Lower leg skin (tissue), 4 donors: Measurements from ENCODE around the gene SMIM36. TPM values are rescaled to one million over a fixed set of nuclear protein-coding genes. Genes with fewer than 3 reads are reported as not detected.

Source experiments
- DNase-seq, 2 donors: peaks; one replicate each; pipeline ENCODE4 v3.0.0-alpha.2; 2019; ENCODE audit warnings: low spot score in 2 of 2
- H3K4me3 ChIP-seq: fragments of 200-600 bp; sonication (generic); 2 replicates; pipeline ENCODE4 v1.5.1; 2017; ENCODE audit warnings: mild to moderate bottlenecking, low read depth; ENCODE audit not compliant: poor library complexity, severe bottlenecking
- CTCF ChIP-seq, 3 donors: fragments of 450-650 bp; IDR thresholded peaks; one replicate each; pipeline ENCODE4 v1.5.1; 2016; ENCODE audit warnings: antibody characterized with exemption in 3 of 3, mild to moderate bottlenecking in 3 of 3, moderate library complexity in 2 of 3
- POLR2A ChIP-seq, 2 donors: fragments of 450-650 bp; IDR thresholded peaks; one replicate each; pipeline ENCODE4 v1.6.1; 2016 to 2017; ENCODE audit warnings: antibody characterized with exemption in 2 of 2, mild to moderate bottlenecking in 1 of 2, moderate library complexity in 1 of 2
- WGBS, 2 donors: methylation state at CpG; one replicate each; pipeline ENCODE4 v1.1.5; 2018; 5-methylcytosine and 5-hydroxymethylcytosine counted together
- intact Hi-C: fragments of 100-400 bp; cut with DNase I; formaldehyde crosslinking; loops from one replicate; pipeline ENCODE4 v1.15.0; 2023; ENCODE audit warnings: low total_unique reads
- total RNA-seq, 4 donors: library from RNA; depleted of rRNA; stranded (reverse); fragments of >200 nt; gene quantifications; one replicate each; pipeline ENCODE4 v1.1.0, GENCODE V29; 2016

The SMIM36 gene
- total RNA-seq, 4 donors from 2014 or later = not detected

GRCh38 chr17:55443904-55444303, 67.3 kb downstream of the SMIM36 start:
- no peak overlapping the region for H3K4me3 ChIP-seq
- no peak for DNase-seq
- intact Hi-C loops = no loop called here
- no peak for TF ChIP-seq POLR2A (IDR thresholded peaks at IDR 0.05)
- no peak for TF ChIP-seq CTCF (IDR thresholded peaks at IDR 0.05)
- WGBS, 2 donors = 90 to 91% methylated on average over 10 of the region's 10 CpGs

- TF ChIP-seq POLR2A (IDR thresholded peaks at IDR 0.05) (no peak), CTCF (IDR thresholded peaks at IDR 0.05) (no peak)
- H3K4me3 ChIP-seq = no peak overlapping the region
- intact Hi-C loops = no loop called here
- no peak for DNase-seq
- WGBS, 2 donors = 78 to 83% methylated on average over 6 of the region's 6 CpGs
Observed at GRCh38 chr17:55442953-55443683, 68.1 kb downstream of the SMIM36 start.

- TF ChIP-seq POLR2A (IDR thresholded peaks at IDR 0.05) (no peak), CTCF (IDR thresholded peaks at IDR 0.05) (no peak)
- no peak overlapping the region for H3K4me3 ChIP-seq
- intact Hi-C loops = no loop called here
- 73 to 80% methylated on average over 5 of the region's 5 CpGs for WGBS, 2 donors
- no peak for DNase-seq
Observed at GRCh38 chr17:55442462-55442861, 68.8 kb downstream of the SMIM36 start.

- no peak overlapping the region for H3K4me3 ChIP-seq
- 40 to 42% methylated on average over 2 of the region's 2 CpGs for WGBS, 2 donors
- DNase-seq = no peak
- intact Hi-C loops = no loop called here
- TF ChIP-seq CTCF (IDR thresholded peaks at IDR 0.05) (no peak), POLR2A (IDR thresholded peaks at IDR 0.05) (no peak)
Observed at GRCh38 chr17:55441544-55441943, 69.7 kb downstream of the SMIM36 start.

- intact Hi-C loops = no loop called here
- 36 to 47% methylated on average over 3 of the region's 3 CpGs for WGBS, 2 donors
- TF ChIP-seq POLR2A (IDR thresholded peaks at IDR 0.05) = no peak
- no peak for TF ChIP-seq CTCF (IDR thresholded peaks at IDR 0.05)
- DNase-seq = no peak
- H3K4me3 ChIP-seq = no peak overlapping the region
Observed at GRCh38 chr17:55440391-55440790, 70.9 kb downstream of the SMIM36 start.

GRCh38 chr17:55437159-55437605, 74.1 kb downstream of the SMIM36 start:
- 26 to 32% methylated on average over 5 of the region's 5 CpGs for WGBS, 2 donors
- DNase-seq = no peak
- TF ChIP-seq CTCF (IDR thresholded peaks at IDR 0.05) (no peak), POLR2A (IDR thresholded peaks at IDR 0.05) (no peak)
- intact Hi-C loops = no loop called here
- no peak overlapping the region for H3K4me3 ChIP-seq
